Gastrocnemius medialis (tissue), 4 donors: Measurements from ENCODE around the gene AGRN. TPM values are rescaled to one million over a fixed set of nuclear protein-coding genes. Genes with fewer than 3 reads are reported as not detected.

Source experiments
- ATAC-seq, 2 donors: fragments of 150-250 bp; one replicate each; pipeline ENCODE4 v1.9.1; 2016
- DNase-seq, 2 donors: peaks; one replicate each; pipeline ENCODE4 v3.0.0-alpha.2; 2019
- H3K27ac ChIP-seq, 4 donors: fragments of 200-600 bp; sonication (generic); 1 replicate in 1 of 4; 2 replicates in 3 of 4; pipeline ENCODE4 v1.5.1; 2016 to 2018; ENCODE audit warnings: mild to moderate bottlenecking in 2 of 4, moderate library complexity in 1 of 4
- H3K27me3 ChIP-seq, 3 donors: fragments of 200-600 bp; sonication (generic) in 2 of 3; 1 replicate in 1 of 3; 2 replicates in 2 of 3; pipeline versions ENCODE4 v1.5.1 to v1.6.0; 2016 to 2019; ENCODE audit warnings: mild to moderate bottlenecking in 1 of 3, moderate library complexity in 1 of 3
- H3K36me3 ChIP-seq, 2 donors: fragments of 200-600 bp; sonication (generic) in 1 of 2; one replicate each; pipeline ENCODE4 v1.5.1; 2017 to 2018
- H3K4me1 ChIP-seq, 2 donors: fragments of 200-600 bp; sonication (generic) in 1 of 2; one replicate each; pipeline ENCODE4 v1.5.1; 2016 to 2017; ENCODE audit warnings: mild to moderate bottlenecking in 2 of 2
- H3K4me3 ChIP-seq, 4 donors: fragments of 200-600 bp; sonication (generic) in 3 of 4; 1 replicate in 1 of 4; 2 replicates in 3 of 4; pipeline ENCODE4 v1.5.1; 2016 to 2019; ENCODE audit warnings: mild to moderate bottlenecking in 2 of 4
- H3K9me3 ChIP-seq, 3 donors: fragments of 200-600 bp; sonication (generic) in 2 of 3; 1 replicate in 1 of 3; 2 replicates in 2 of 3; pipeline ENCODE4 v1.5.1; 2016 to 2019
- CTCF ChIP-seq, 5 experiments: fragments of 450-650 bp in 3 of 5; fragments of 200-600 bp in 2 of 5; sonication (generic) in 2 of 5; IDR thresholded peaks in 4 of 5; conservative IDR thresholded peaks in 1 of 5; 1 replicate in 4 of 5; 2 replicates in 1 of 5; pipeline ENCODE4 v1.5.1; 2016 to 2019; ENCODE audit warnings: antibody characterized with exemption in 5 of 5, mild to moderate bottlenecking in 3 of 5, moderate library complexity in 3 of 5
- POLR2A ChIP-seq, 2 donors: fragments of 450-650 bp; IDR thresholded peaks; one replicate each; pipeline ENCODE4 v1.6.1; 2017; ENCODE audit warnings: antibody characterized with exemption in 2 of 2, mild to moderate bottlenecking in 2 of 2, moderate library complexity in 2 of 2
- in situ Hi-C, 4 donors: fragments of 200-750 bp; cut with MboI; loops; one replicate each; pipeline versions ENCODE4 v1.15.0 to v1.8.0; 2017; ENCODE audit warnings: low sequenced_read_pairs in 4 of 4
- intact Hi-C: fragments of 100-400 bp; cut with DNase I; formaldehyde crosslinking; loops from one replicate; pipeline ENCODE4 v1.15.1; 2023; ENCODE audit warnings: low total_unique reads
- total RNA-seq, 4 donors: library from RNA; depleted of rRNA; stranded (reverse); fragments of >200 nt; gene quantifications; one replicate each; pipeline versions ENCODE4 v1.1.0 to v1.2.3, GENCODE V29; 2016

AGRN gene
- total RNA-seq, 4 donors from 2014 or later, result 2.0 to 3.8 (median 3.1) TPM

GRCh38 chr1:1082239-1082775, 62.4 kb downstream of the AGRN start:
- in situ Hi-C loops, result no loop called here
- Histone ChIP-seq H3K27ac (no peak overlapping the region), H3K9me3 (no peaks in the 10 kb centered on the region), H3K4me3 (no peak overlapping the region), H3K27me3 (peaks cover 0 to 3% (median 0%) of the 10 kb centered on the region in 3 donors), H3K4me1 (peaks cover 0 to 12% of the 10 kb centered on the region in 2 donors), H3K36me3 (no peaks in the 10 kb centered on the region)
- no peak for ATAC-seq
- intact Hi-C loops, result no loop called here
- TF ChIP-seq POLR2A (IDR thresholded peaks at IDR 0.05), result no peak
- TF ChIP-seq CTCF (IDR thresholded peaks at IDR 0.05 in 4 of 5, conservative IDR thresholded peaks at IDR 0.05 in 1 of 5), result no peak
- DNase-seq, result peak in 1 of 2 donors; percentile 1

- peaks cover 0 to 12% of the 10 kb centered on the region in 2 donors for H3K4me1 ChIP-seq
- no peaks in the 10 kb centered on the region for H3K9me3 ChIP-seq
- intact Hi-C loops (no loop called here), in situ Hi-C loops (no loop called here)
- no peak for TF ChIP-seq POLR2A (IDR thresholded peaks at IDR 0.05)
- no peaks in the 10 kb centered on the region for H3K36me3 ChIP-seq
- DNase-seq (peak in 1 of 2 donors; percentile 10), ATAC-seq (no peak)
- peaks cover 0 to 3% (median 0%) of the 10 kb centered on the region in 3 donors for H3K27me3 ChIP-seq
- H3K4me3 ChIP-seq, result no peak overlapping the region
- H3K27ac ChIP-seq, result no peak overlapping the region
Observed at GRCh38 chr1:1082776-1083415, 63.0 kb downstream of the AGRN start.

GRCh38 chr1:1083416-1084371, 63.8 kb downstream of the AGRN start:
- no peaks in the 10 kb centered on the region for H3K9me3 ChIP-seq
- H3K27me3 ChIP-seq, result peaks cover 0 to 3% (median 0%) of the 10 kb centered on the region in 3 donors
- no peaks in the 10 kb centered on the region for H3K36me3 ChIP-seq
- H3K27ac ChIP-seq, result no peak overlapping the region
- ATAC-seq (no peak), DNase-seq (peak in 1 of 2 donors; percentile 8)
- TF ChIP-seq CTCF (IDR thresholded peaks at IDR 0.05 in 4 of 5, conservative IDR thresholded peaks at IDR 0.05 in 1 of 5) (no peak), POLR2A (IDR thresholded peaks at IDR 0.05) (no peak)
- intact Hi-C loops (no loop called here), in situ Hi-C loops (no loop called here)
- H3K4me3 ChIP-seq, result no peak overlapping the region
- peaks cover 0 to 12% of the 10 kb centered on the region in 2 donors for H3K4me1 ChIP-seq

GRCh38 chr1:1084372-1085170, 64.7 kb downstream of the AGRN start:
- TF ChIP-seq CTCF (IDR thresholded peaks at IDR 0.05 in 4 of 5, conservative IDR thresholded peaks at IDR 0.05 in 1 of 5) (no peak), POLR2A (IDR thresholded peaks at IDR 0.05) (no peak)
- Histone ChIP-seq H3K4me1 (peaks cover 0 to 9% of the 10 kb centered on the region in 2 donors), H3K4me3 (no peak overlapping the region), H3K9me3 (no peaks in the 10 kb centered on the region), H3K27ac (no peak overlapping the region), H3K27me3 (peaks cover 0 to under 1% (median 0%) of the 10 kb centered on the region in 3 donors), H3K36me3 (no peaks in the 10 kb centered on the region)
- in situ Hi-C loops, result no loop called here
- peak in 1 of 2 donors; percentile 1 for DNase-seq
- intact Hi-C loops, result no loop called here
- no peak for ATAC-seq
